Measurements from ENCODE around the gene PGAM1.

- TF ChIP-seq CTCF (IDR thresholded peaks at IDR 0.05; ENCODE audit: insufficient read depth, low read length, poor library complexity, severe bottlenecking) (no peak), EZH2phosphoT487 (conservative IDR thresholded peaks at IDR 0.05; ENCODE audit: low read length) (no peak)
Measured at GRCh38 chr10:97408496-97408992, 17.4 kb upstream of the PGAM1 start.

Measured in SU-DHL-6 (cell line).